Measurements from ENCODE around the gene ERC2. TPM values are rescaled to one million over a fixed set of nuclear protein-coding genes. Genes with fewer than 3 reads are reported as not detected.

The ERC2 gene
- total RNA-seq, 1 experiment from 2014 or later: 0.90 TPM

DNA sequence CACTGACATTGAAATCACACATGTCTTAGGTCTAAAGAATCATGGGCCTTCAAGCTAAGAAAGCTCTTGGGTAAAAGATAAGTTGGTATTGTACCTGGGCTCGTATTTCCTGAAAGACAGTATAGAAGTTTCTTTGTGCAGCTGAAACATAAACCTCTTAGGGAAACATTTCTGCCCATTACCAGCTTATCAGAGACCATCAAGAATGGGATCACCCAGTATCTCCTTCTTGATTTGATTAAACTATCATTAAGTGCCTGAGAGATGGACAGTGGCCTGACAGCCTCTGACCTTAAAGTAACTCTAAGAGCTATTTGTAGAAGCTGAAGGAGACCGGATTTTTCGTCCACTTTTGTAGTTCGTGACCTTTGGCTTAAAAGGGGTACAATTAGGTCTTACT, 265.3 kb downstream of the ERC2 start:
- POLR2A ChIA-PET (ENCODE audit: low non-redundant PET): no interaction called here
- Histone ChIP-seq H3K27me3 (replicated peaks; ENCODE audit: insufficient read depth, low read depth, low read length, poor library complexity) (no peaks in the 10 kb centered on the region), H3K4me3 (ENCODE audit: low read depth, low read length, poor library complexity, severe bottlenecking) (no peak overlapping the region), H3K9me3 (ENCODE audit: low read depth, low read length, poor library complexity, severe bottlenecking) (no peaks in the 10 kb centered on the region), H3K4me1 (ENCODE audit: insufficient read depth, low read length, poor library complexity, severe bottlenecking) (no peaks in the 10 kb centered on the region), H3K36me3 (ENCODE audit: insufficient read depth, low read length, poor library complexity, severe bottlenecking) (no peaks in the 10 kb centered on the region), H3K27ac (ENCODE audit: low read depth, low read length, poor library complexity, severe bottlenecking) (no peak overlapping the region)
- CTCF ChIA-PET: no interaction called here
- intact Hi-C loops (cut with micrococcal nuclease; ENCODE audit: unreplicated experiment): no loop called here
- TF ChIP-seq, protein P1, sequence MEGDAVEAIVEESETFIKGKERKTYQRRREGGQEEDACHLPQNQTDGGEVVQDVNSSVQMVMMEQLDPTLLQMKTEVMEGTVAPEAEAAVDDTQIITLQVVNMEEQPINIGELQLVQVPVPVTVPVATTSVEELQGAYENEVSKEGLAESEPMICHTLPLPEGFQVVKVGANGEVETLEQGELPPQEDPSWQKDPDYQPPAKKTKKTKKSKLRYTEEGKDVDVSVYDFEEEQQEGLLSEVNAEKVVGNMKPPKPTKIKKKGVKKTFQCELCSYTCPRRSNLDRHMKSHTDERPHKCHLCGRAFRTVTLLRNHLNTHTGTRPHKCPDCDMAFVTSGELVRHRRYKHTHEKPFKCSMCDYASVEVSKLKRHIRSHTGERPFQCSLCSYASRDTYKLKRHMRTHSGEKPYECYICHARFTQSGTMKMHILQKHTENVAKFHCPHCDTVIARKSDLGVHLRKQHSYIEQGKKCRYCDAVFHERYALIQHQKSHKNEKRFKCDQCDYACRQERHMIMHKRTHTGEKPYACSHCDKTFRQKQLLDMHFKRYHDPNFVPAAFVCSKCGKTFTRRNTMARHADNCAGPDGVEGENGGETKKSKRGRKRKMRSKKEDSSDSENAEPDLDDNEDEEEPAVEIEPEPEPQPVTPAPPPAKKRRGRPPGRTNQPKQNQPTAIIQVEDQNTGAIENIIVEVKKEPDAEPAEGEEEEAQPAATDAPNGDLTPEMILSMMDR (conservative IDR thresholded peaks at IDR 0.05; ENCODE audit: low read depth, low read length): no peak
- no peak for TF ChIP-seq EZH2 (IDR thresholded peaks at IDR 0.05; ENCODE audit: borderline replicate concordance, low read depth, low read length, poor library complexity, severe bottlenecking)
- no TSS peak for BruUV-seq (replicated peaks)
- DNase-seq (ENCODE audit: low spot score): no peak

DNA sequence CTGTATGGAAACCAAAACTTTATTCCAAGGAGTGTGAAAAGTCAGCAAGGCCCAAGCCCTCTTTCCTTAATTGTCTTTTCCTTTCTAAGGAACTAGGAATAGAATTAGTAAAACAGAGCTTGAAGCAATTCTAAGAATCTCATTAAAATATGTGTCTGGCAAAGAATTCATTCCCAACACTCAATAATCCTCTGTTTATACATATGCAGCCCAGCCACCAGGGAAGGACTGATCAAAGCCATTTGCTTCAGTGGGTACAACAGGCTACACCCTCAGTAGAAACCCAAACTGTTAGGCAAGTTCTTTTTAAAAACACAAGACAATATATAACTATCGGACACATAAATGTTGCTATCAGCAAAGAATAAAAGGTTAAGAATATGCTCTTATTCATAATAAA, 266.9 kb downstream of the ERC2 start:
- CTCF ChIA-PET: no interaction called here
- intact Hi-C loops (cut with micrococcal nuclease; ENCODE audit: unreplicated experiment): no loop called here
- POLR2A ChIA-PET (ENCODE audit: low non-redundant PET): no interaction called here

DNA sequence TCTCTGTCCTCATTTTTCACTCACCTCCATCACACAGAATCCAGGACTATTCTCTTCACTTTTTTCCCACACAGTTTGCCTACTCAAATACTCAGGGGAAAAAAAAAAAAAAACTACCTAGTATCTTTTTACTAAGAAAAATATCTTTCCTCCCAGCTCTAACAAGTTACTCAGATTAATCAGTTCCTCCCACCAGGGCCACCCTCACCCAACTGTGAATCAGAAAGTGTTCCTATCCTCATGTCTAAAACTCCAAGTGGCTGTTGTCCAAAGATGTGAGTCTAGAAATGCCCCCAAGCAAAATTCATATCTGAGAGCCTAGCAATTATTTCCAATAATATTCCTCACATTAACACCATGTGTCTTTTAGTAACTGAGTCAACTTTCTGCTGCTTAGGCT, 268.0 kb downstream of the ERC2 start:
- Histone ChIP-seq H3K36me3 (ENCODE audit: insufficient read depth, low read length, poor library complexity, severe bottlenecking) (no peaks in the 10 kb centered on the region), H3K4me1 (ENCODE audit: insufficient read depth, low read length, poor library complexity, severe bottlenecking) (no peaks in the 10 kb centered on the region), H3K27ac (ENCODE audit: low read depth, low read length, poor library complexity, severe bottlenecking) (no peak overlapping the region), H3K4me3 (ENCODE audit: low read depth, low read length, poor library complexity, severe bottlenecking) (no peak overlapping the region), H3K9me3 (ENCODE audit: low read depth, low read length, poor library complexity, severe bottlenecking) (no peaks in the 10 kb centered on the region), H3K27me3 (replicated peaks; ENCODE audit: insufficient read depth, low read depth, low read length, poor library complexity) (no peaks in the 10 kb centered on the region)
- intact Hi-C loops (cut with micrococcal nuclease; ENCODE audit: unreplicated experiment): no loop called here
- TF ChIP-seq, protein P1 (conservative IDR thresholded peaks at IDR 0.05; ENCODE audit: low read depth, low read length): no peak
- TF ChIP-seq EZH2 (IDR thresholded peaks at IDR 0.05; ENCODE audit: borderline replicate concordance, low read depth, low read length, poor library complexity, severe bottlenecking): no peak
- CTCF ChIA-PET: no interaction called here
- no TSS peak for BruUV-seq (replicated peaks)
- POLR2A ChIA-PET (ENCODE audit: low non-redundant PET): no interaction called here
- DNase-seq (ENCODE audit: low spot score): no peak

More for the DNA sequence above, 266.9 kb downstream of the ERC2 start:
- TF ChIP-seq, protein P1 (conservative IDR thresholded peaks at IDR 0.05; ENCODE audit: low read depth, low read length): no peak
- no peak for TF ChIP-seq EZH2 (IDR thresholded peaks at IDR 0.05; ENCODE audit: borderline replicate concordance, low read depth, low read length, poor library complexity, severe bottlenecking)
- Histone ChIP-seq H3K27me3 (replicated peaks; ENCODE audit: insufficient read depth, low read depth, low read length, poor library complexity) (no peaks in the 10 kb centered on the region), H3K4me1 (ENCODE audit: insufficient read depth, low read length, poor library complexity, severe bottlenecking) (no peaks in the 10 kb centered on the region), H3K4me3 (ENCODE audit: low read depth, low read length, poor library complexity, severe bottlenecking) (no peak overlapping the region), H3K9me3 (ENCODE audit: low read depth, low read length, poor library complexity, severe bottlenecking) (no peaks in the 10 kb centered on the region), H3K27ac (ENCODE audit: low read depth, low read length, poor library complexity, severe bottlenecking) (no peak overlapping the region), H3K36me3 (ENCODE audit: insufficient read depth, low read length, poor library complexity, severe bottlenecking) (no peaks in the 10 kb centered on the region)
- no TSS peak for BruUV-seq (replicated peaks)
- DNase-seq (ENCODE audit: low spot score): no peak

All from A673 (cell line).